A673 (cell line): Measurements from ENCODE around the gene CDKN1A.

Experiments
- CTCF ChIP-seq: fragments of 300-800, 200-600 bp; sonication (generic); conservative IDR thresholded peaks from 2 replicates; pipeline ENCODE4 v1.5.1; 2017; ENCODE audit warnings: low read depth, mild to moderate bottlenecking, antibody characterized with exemption, low read length, moderate library complexity, mixed read lengths
- EZH2 ChIP-seq: fragments of 200-600 bp; sonication (generic); IDR thresholded peaks from 2 replicates; pipeline ENCODE4 v1.6.1; 2017; ENCODE audit warnings: borderline replicate concordance, low read depth, mild to moderate bottlenecking, mixed read lengths, antibody characterized with exemption, low read length; ENCODE audit not compliant: poor library complexity, severe bottlenecking

GRCh38 chr6:36716476-36717093 is 38.1 kb downstream of the CDKN1A start:
- TF ChIP-seq EZH2, result no peak
- no peak for TF ChIP-seq CTCF
